HCT116 (cell line): ENCODE results near the gene SCN3B. TPM values are rescaled to one million over a fixed set of nuclear protein-coding genes. Genes with fewer than 3 reads are reported as not detected.

Experiments
- ATAC-seq: fragments of 200-7000 bp; cut with Tn5 transposase; 2 replicates; pipeline ENCODE4 v1.9.1; 2020; ENCODE audit warnings: mild to moderate bottlenecking, moderate library complexity
- BruUV-seq: library from RNA; stranded (reverse); fragments of 400-500 nt; replicated peaks from 2 replicates; lab custom pipeline; 2021; lab: Mats Ljungman, UMichigan
- CTCF ChIA-PET: fragments of 300-600 bp; sonication (Branson Sonifier 250); formaldehyde crosslinking; loops from one replicate; lab custom pipeline; 2021; ENCODE audit warnings: antibody characterized with exemption; lab: Charles Lee
- POLR2A ChIA-PET: fragments of 300-600, 350-600 bp; sonication (Branson Sonifier 250); formaldehyde crosslinking; loops from one replicate; lab custom pipeline; 2021; ENCODE audit warnings: antibody characterized with exemption; lab: Charles Lee
- RAD21 ChIA-PET, 2 experiments: fragments of 300-600 bp; sonication (Branson Sonifier 250); formaldehyde crosslinking; loops; one replicate each; lab custom pipeline; 2023; ENCODE audit warnings: low total read pairs in 2 of 2; ENCODE audit not compliant: uncharacterized antibody in 2 of 2, unreplicated experiment in 2 of 2, low non-redundant PET in 1 of 2; lab: Charles Lee
- DNase-seq: peaks from one replicate; pipeline ENCODE4 v3.0.0-alpha.2; 2010; ENCODE audit warnings: low read depth, low spot score
- H2AFZ ChIP-seq: fragments of 200-600 bp; shearing (Covaris generic), sonication (generic); 2 replicates; pipeline ENCODE4 v1.6.1; 2017; ENCODE audit warnings: low read depth, mixed run types, mixed read lengths, antibody characterized with exemption, low read length; ENCODE audit not compliant: poor library complexity, severe bottlenecking
- H3K27ac ChIP-seq: 2 replicates; pipeline ENCODE4 v1.5.1; 2012; ENCODE audit warnings: low read depth, low read length
- H3K27me3 ChIP-seq: fragments of 200-600 bp; sonication (generic); 2 replicates; pipeline ENCODE4 v1.6.1; 2016; ENCODE audit warnings: mixed run types, low read length, mixed read lengths; ENCODE audit not compliant: insufficient read depth
- H3K36me3 ChIP-seq, 2 experiments: fragments of 200-500 bp in 1 of 2; fragments of 200-600 bp in 1 of 2; sonication (Bioruptor generic) in 1 of 2; sonication (generic) in 1 of 2; 2 replicates each; pipeline versions ENCODE4 v1.5.1 to v1.6.1; 2014 to 2016; ENCODE audit warnings: low read length in 2 of 2, inconsistent platforms in 1 of 2, mixed read lengths in 1 of 2, mixed run types in 1 of 2; ENCODE audit not compliant: insufficient read depth in 2 of 2, control insufficient read depth in 1 of 2
- H3K4me1 ChIP-seq, 2 experiments: fragments of 200-600 bp in 1 of 2; sonication (generic) in 1 of 2; 2 replicates each; pipeline versions ENCODE4 v1.5.1 to v1.6.1; 2012 to 2017; ENCODE audit warnings: low read length in 2 of 2, inconsistent platforms in 1 of 2, mild to moderate bottlenecking in 1 of 2, mixed read lengths in 1 of 2, mixed run types in 1 of 2, moderate library complexity in 1 of 2; ENCODE audit not compliant: insufficient read depth in 2 of 2, control insufficient read depth in 1 of 2
- H3K4me2 ChIP-seq: fragments of 200-600 bp; sonication (generic); 2 replicates; pipeline ENCODE4 v1.6.1; 2017; ENCODE audit warnings: mixed run types, low read length, mixed read lengths
- H3K4me3 ChIP-seq, 2 experiments: fragments of 200-600 bp in 1 of 2; sonication (generic) in 1 of 2; replicated peaks in 1 of 2; 2 replicates each; pipeline ENCODE4 v1.5.1; 2011 to 2016; ENCODE audit warnings: low read length in 2 of 2, control low read depth in 1 of 2, low read depth in 1 of 2, mild to moderate bottlenecking in 1 of 2, mixed read lengths in 1 of 2, mixed run types in 1 of 2
- H3K79me2 ChIP-seq: fragments of 200-600 bp; sonication (generic); 2 replicates; pipeline ENCODE4 v1.6.1; 2017; ENCODE audit warnings: mild to moderate bottlenecking, mixed run types, low read length, moderate library complexity, mixed read lengths; ENCODE audit not compliant: insufficient read depth
- H3K9ac ChIP-seq: fragments of 200-600 bp; sonication (generic); 2 replicates; pipeline ENCODE4 v1.6.1; 2016; ENCODE audit warnings: low read length, mixed read lengths
- H3K9me2 ChIP-seq: fragments of 200-600 bp; sonication (generic), shearing (Covaris generic); 2 replicates; pipeline ENCODE4 v1.6.1; 2017; ENCODE audit warnings: mixed run types, mild to moderate bottlenecking, moderate library complexity; ENCODE audit not compliant: insufficient read depth
- H3K9me3 ChIP-seq, 2 experiments: fragments of 200-500 bp in 1 of 2; fragments of 200-600 bp in 1 of 2; sonication (Bioruptor generic) in 1 of 2; sonication (generic) in 1 of 2; 2 replicates each; pipeline ENCODE4 v1.6.1; 2014 to 2017; ENCODE audit warnings: low read length in 2 of 2, mixed read lengths in 2 of 2, inconsistent platforms in 1 of 2, low read depth in 1 of 2, mild to moderate bottlenecking in 1 of 2, mixed run types in 1 of 2, moderate library complexity in 1 of 2; ENCODE audit not compliant: control insufficient read depth in 1 of 2, insufficient read depth in 1 of 2
- H4K20me1 ChIP-seq: fragments of 200-600 bp; sonication (generic), shearing (Covaris generic); 2 replicates; pipeline ENCODE4 v1.6.1; 2017; ENCODE audit warnings: mixed run types, mild to moderate bottlenecking, moderate library complexity; ENCODE audit not compliant: insufficient read depth
- CTCF ChIP-seq, 3 experiments: fragments of 200-600 bp in 1 of 3; sonication (generic) in 1 of 3; IDR thresholded peaks in 2 of 3; conservative IDR thresholded peaks in 1 of 3; 2 replicates each; pipeline ENCODE4 v1.5.1; 2012 to 2017; ENCODE audit warnings: low read depth in 2 of 3, low read length in 2 of 3, antibody characterized with exemption in 1 of 3, borderline replicate concordance in 1 of 3, control low read depth in 1 of 3, mild to moderate bottlenecking in 1 of 3, mixed read lengths in 1 of 3, mixed run types in 1 of 3, moderate library complexity in 1 of 3; ENCODE audit not compliant: insufficient read depth in 1 of 3
- EGR1 ChIP-seq: IDR thresholded peaks from 2 replicates; pipeline ENCODE4 v1.6.1; 2012; ENCODE audit warnings: low read depth
- ELF1 ChIP-seq: IDR thresholded peaks from 2 replicates; pipeline ENCODE4 v1.6.1; 2012; ENCODE audit warnings: low read depth, borderline replicate concordance
- FOSL1 ChIP-seq: IDR thresholded peaks from 2 replicates; pipeline ENCODE4 v1.6.1; 2012; ENCODE audit warnings: low read depth
- MAX ChIP-seq: IDR thresholded peaks from 2 replicates; pipeline ENCODE4 v1.6.1; 2012
- POLR2A ChIP-seq: IDR thresholded peaks from 2 replicates; pipeline ENCODE4 v1.7.0; 2011; ENCODE audit warnings: borderline replicate concordance; ENCODE audit not compliant: insufficient read depth, insufficient read length; ENCODE audit errors: extremely low read depth
- POLR2AphosphoS5 ChIP-seq: IDR thresholded peaks from 2 replicates; pipeline ENCODE4 v1.6.1; 2011; ENCODE audit warnings: mild to moderate bottlenecking, low read depth, low read length, moderate library complexity
- REST ChIP-seq: IDR thresholded peaks from 2 replicates; pipeline ENCODE4 v1.6.1; 2012; ENCODE audit warnings: low read depth
- SIN3A ChIP-seq: IDR thresholded peaks from 2 replicates; pipeline ENCODE4 v1.6.1; 2012; ENCODE audit warnings: low read depth
- SP1 ChIP-seq: IDR thresholded peaks from 2 replicates; pipeline ENCODE4 v1.6.1; 2012; ENCODE audit warnings: low read depth
- TCF7L2 ChIP-seq: IDR thresholded peaks from 2 replicates; pipeline ENCODE4 v1.7.0; 2011; ENCODE audit warnings: borderline replicate concordance, inconsistent platforms; ENCODE audit not compliant: insufficient read depth, insufficient read length; ENCODE audit errors: extremely low read depth
- YY1 ChIP-seq: IDR thresholded peaks from 2 replicates; pipeline ENCODE4 v1.6.1; 2011; ENCODE audit warnings: low read length, low read depth, moderate library complexity, mild to moderate bottlenecking; ENCODE audit not compliant: insufficient replicate concordance; ENCODE audit errors: extremely low read depth
- ZNF274 ChIP-seq: fragments of 200-500 bp; sonication (Bioruptor generic); IDR thresholded peaks from 2 replicates; pipeline ENCODE4 v1.6.1; 2014; ENCODE audit warnings: mild to moderate bottlenecking, low read depth, low read length, inconsistent platforms
- intact Hi-C: fragments of 100-400 bp; cut with micrococcal nuclease; formaldehyde crosslinking; loops from 2 replicates; pipeline ENCODE4 v1.10.0; 2022
- total RNA-seq: library from RNA; stranded (reverse); gene quantifications from one replicate; pipeline ENCODE4 v1.2.1, GENCODE V29; 2021; ENCODE audit not compliant: unreplicated experiment

SCN3B gene
- total RNA-seq, 1 experiment from 2014 or later = 0.05 TPM

GRCh38 chr11:123659311-123659710 is 4.9 kb upstream of the SCN3B start:
- DNase-seq (no peak), ATAC-seq (no peak)
- peaks cover 0 to 4% of the 10 kb centered on the region in 2 experiments; a peak in 1 of 4 replicates for H3K4me1 ChIP-seq
- no peak overlapping the region for H2AFZ ChIP-seq
- no peaks in the 10 kb centered on the region for H4K20me1 ChIP-seq
- H3K9ac ChIP-seq = no peak overlapping the region
- intact Hi-C loops = no loop called here
- CTCF ChIA-PET = no interaction called here
- no TSS peak for BruUV-seq
- no peaks in the 10 kb centered on the region for H3K36me3 ChIP-seq
- POLR2A ChIA-PET = no interaction called here
- H3K9me3 ChIP-seq = no peaks in the 10 kb centered on the region
- RAD21 ChIA-PET = no interaction called here
- TF ChIP-seq MAX = no peak
- TF ChIP-seq POLR2A = no peak
- TF ChIP-seq ZNF274 = no peak
- no peak for TF ChIP-seq POLR2AphosphoS5
- TF ChIP-seq SP1 = no peak
- no peak for TF ChIP-seq TCF7L2
- no peak for TF ChIP-seq YY1
- no peak for TF ChIP-seq ELF1
- TF ChIP-seq SIN3A = no peak
- TF ChIP-seq EGR1 = no peak
- H3K27me3 ChIP-seq = peaks cover 3% of the 10 kb centered on the region; the same call in 1 of the 2 replicates
- H3K9me2 ChIP-seq = peaks cover 3% of the 10 kb centered on the region; the same call in 1 of the 2 replicates
- H3K4me2 ChIP-seq = no peak overlapping the region
- no peak overlapping the region for H3K4me3 ChIP-seq
- no peak overlapping the region for H3K27ac ChIP-seq
- H3K79me2 ChIP-seq = no peaks in the 10 kb centered on the region

- Histone ChIP-seq H3K9ac (no peak overlapping the region), H3K4me1 (peaks cover 0 to 4% of the 10 kb centered on the region in 2 experiments; a peak in 1 of 4 replicates), H3K27ac (no peak overlapping the region), H3K36me3 (no peaks in the 10 kb centered on the region), H3K4me3 (peak overlapping the region; percentile 28 to 52), H2AFZ (peak overlapping the region; percentile 35), H3K9me3 (no peaks in the 10 kb centered on the region), H3K9me2 (no peaks in the 10 kb centered on the region), H4K20me1 (no peaks in the 10 kb centered on the region), H3K27me3 (peaks cover 26% of the 10 kb centered on the region), H3K4me2 (peak overlapping the region; percentile 84), H3K79me2 (no peaks in the 10 kb centered on the region)
- CTCF ChIA-PET = interaction anchor here (1.0 to 2.4 kb wide), 3 partner anchors 13 to 74 kb away, joined by 3 to 10 read pairs (median 3); no protein-coding TSS in a partner anchor
- TF ChIP-seq REST = peak; percentile 74
- peak in 2 of 3 experiments; percentile 32 to 33; a peak in 3 of 6 replicates for TF ChIP-seq CTCF (IDR thresholded peaks at IDR 0.05 in 2 of 3, conservative IDR thresholded peaks at IDR 0.05 in 1 of 3; ENCODE audit: borderline replicate concordance in 1 of 3, insufficient read depth in 1 of 3, low read depth in 2 of 3, low read length in 2 of 3)
- TF ChIP-seq FOSL1 = no peak
- DNase-seq = no peak
- RAD21 ChIA-PET = no interaction called here
- intact Hi-C loops = no loop called here
- no TSS peak for BruUV-seq
- POLR2A ChIA-PET = no interaction called here
- ATAC-seq = peak; percentile 60
These were observed 428 bp downstream of the SCN3B start for GRCh38 chr11:123653827-123654565.
